Activated CD4-positive, alpha-beta memory T cell treated with anti-CD3 and anti-CD28 coated beads, Interleukin-2, amount 10 ng/mL, durations not matched to agents 7 days and 5 days (primary cell): ENCODE measurements around the gene TRAPPC10. TPM values are rescaled to one million over a fixed set of nuclear protein-coding genes. Genes with fewer than 3 reads are reported as not detected.
"Not testable (repeated sequence)": the region's sequence is repeated elsewhere in the genome, so short reads cannot be mapped to it uniquely, and the experiment has no call there.

Source experiments
- CTCF ChIA-PET: fragments of 350-600 bp; sonication (Branson Sonifier 250); formaldehyde crosslinking; loops from one replicate; lab custom pipeline; 2021; ENCODE audit warnings: antibody characterized with exemption, inconsistent platforms; lab: Charles Lee
- POLR2A ChIA-PET: fragments of 350-600 bp; sonication (Branson Sonifier 250); formaldehyde crosslinking; loops from one replicate; lab custom pipeline; 2021; ENCODE audit warnings: antibody characterized with exemption; lab: Charles Lee
- DNase-seq: peaks from one replicate; pipeline ENCODE4 v3.0.0-alpha.2; 2020
- H3K27ac Mint-ChIP-seq: one replicate; pipeline ENCODE4 v1.8.0; 2021; ENCODE audit warnings: mild to moderate bottlenecking, mixed read lengths
- H3K27me3 Mint-ChIP-seq: one replicate; pipeline ENCODE4 v1.8.0; 2021; ENCODE audit warnings: mixed read lengths
- H3K36me3 Mint-ChIP-seq: one replicate; pipeline ENCODE4 v1.8.0; 2021; ENCODE audit warnings: low read depth, mixed read lengths
- H3K4me1 Mint-ChIP-seq: one replicate; pipeline ENCODE4 v1.8.0; 2021; ENCODE audit warnings: mixed read lengths
- H3K4me3 Mint-ChIP-seq: one replicate; pipeline ENCODE4 v1.8.0; 2021; ENCODE audit warnings: mild to moderate bottlenecking, mixed read lengths
- H3K9me3 Mint-ChIP-seq: one replicate; pipeline ENCODE4 v1.8.0; 2021; ENCODE audit warnings: mixed read lengths
- total RNA-seq, 2 experiments: library from RNA; stranded (reverse); gene quantifications; one replicate each; pipeline ENCODE4 v1.2.3, GENCODE V29; 2021

TRAPPC10 gene
- total RNA-seq, 2 experiments from 2014 or later: 76.0 to 76.5 TPM

GRCh38 chr21:44090325-44090724 is 78.2 kb downstream of the TRAPPC10 start:
- Mint-ChIP-seq H3K27ac (peak overlapping the region; percentile 99), H3K4me3 (peak overlapping the region; percentile 35), H3K9me3 (no peaks in the 10 kb centered on the region), H3K4me1 (peaks cover 62% of the 10 kb centered on the region), H3K27me3 (no peaks in the 10 kb centered on the region), H3K36me3 (peaks cover 78% of the 10 kb centered on the region)
- ChIA-PET POLR2A (no interaction called here), CTCF (no interaction called here)
- no peak for DNase-seq

GRCh38 chr21:44092211-44092610 is 80.1 kb downstream of the TRAPPC10 start:
- Mint-ChIP-seq H3K4me3 (no peak overlapping the region), H3K27ac (peak overlapping the region; percentile 4), H3K36me3 (peaks cover 61% of the 10 kb centered on the region), H3K9me3 (no peaks in the 10 kb centered on the region), H3K4me1 (peaks cover 43% of the 10 kb centered on the region), H3K27me3 (no peaks in the 10 kb centered on the region)
- no peak for DNase-seq
- ChIA-PET POLR2A (interaction anchor here (0.8 to 1.7 kb wide), 3 partner anchors 9 to 80 kb away, joined by 3 to 7 read pairs (median 4); partner anchors contain the start of gene TRAPPC10), CTCF (no interaction called here)

- no peak for DNase-seq
- Mint-ChIP-seq H3K4me1 (peaks cover 28% of the 10 kb centered on the region), H3K27ac (peak overlapping the region; percentile 33), H3K27me3 (no peaks in the 10 kb centered on the region), H3K36me3 (peaks cover 46% of the 10 kb centered on the region), H3K4me3 (no peak overlapping the region), H3K9me3 (no peaks in the 10 kb centered on the region)
- CTCF ChIA-PET: interaction anchor here (1.0 to 1.2 kb wide), 3 partner anchors 9 to 204 kb away, joined by 3 to 5 read pairs (median 3); no protein-coding TSS in a partner anchor
- POLR2A ChIA-PET: interaction anchor here (1.1 kb wide), 1 partner anchor 9 kb away, joined by 6 read pairs; no protein-coding TSS in a partner anchor
Observed at GRCh38 chr21:44093761-44094160, 81.7 kb downstream of the TRAPPC10 start.

- peaks cover 17% of the 10 kb centered on the region for H3K4me1 Mint-ChIP-seq
- H3K27ac Mint-ChIP-seq: no peak overlapping the region
- no peak overlapping the region for H3K4me3 Mint-ChIP-seq
- no peaks in the 10 kb centered on the region for H3K27me3 Mint-ChIP-seq
- POLR2A ChIA-PET: no interaction called here
- peaks cover 35% of the 10 kb centered on the region for H3K36me3 Mint-ChIP-seq
- no peak for DNase-seq
- H3K9me3 Mint-ChIP-seq: no peaks in the 10 kb centered on the region
- CTCF ChIA-PET: interaction anchor here (1.2 kb wide), 1 partner anchor 203 kb away, joined by 5 read pairs; no protein-coding TSS in a partner anchor
Observed at GRCh38 chr21:44094832-44095231, 82.7 kb downstream of the TRAPPC10 start.

- CTCF ChIA-PET, POLR2A ChIA-PET: not testable (repeated sequence)
Observed at GRCh38 chr21:44098507-44098906, 86.4 kb downstream of the TRAPPC10 start.

GRCh38 chr21:44098964-44099363 is 86.9 kb downstream of the TRAPPC10 start:
- H3K27ac Mint-ChIP-seq, H3K27me3 Mint-ChIP-seq, DNase-seq, CTCF ChIA-PET, H3K4me1 Mint-ChIP-seq, POLR2A ChIA-PET, H3K9me3 Mint-ChIP-seq, H3K4me3 Mint-ChIP-seq: not testable (repeated sequence)
- peaks cover 10% of the 10 kb centered on the region for H3K36me3 Mint-ChIP-seq

More at GRCh38 chr21:44098507-44098906, 86.4 kb downstream of the TRAPPC10 start:
- DNase-seq, H3K9me3 Mint-ChIP-seq, H3K27ac Mint-ChIP-seq, H3K4me3 Mint-ChIP-seq, H3K27me3 Mint-ChIP-seq, H3K4me1 Mint-ChIP-seq: not testable (repeated sequence)
- H3K36me3 Mint-ChIP-seq: peaks cover 13% of the 10 kb centered on the region

GRCh38 chr21:44107026-44107501 is 95.0 kb downstream of the TRAPPC10 start, which contains the start of gene PWP2:
TSS of gene PWP2 (plus strand) at chr21:44107399. CDS start at chr21:44107417, 18 bp downstream.
- POLR2A ChIA-PET, H3K27ac Mint-ChIP-seq, H3K4me1 Mint-ChIP-seq, H3K27me3 Mint-ChIP-seq, CTCF ChIA-PET, H3K9me3 Mint-ChIP-seq, H3K36me3 Mint-ChIP-seq: not testable (repeated sequence)
- peak; percentile 50 for DNase-seq
- peak within 1 kb of the TSS; percentile 57 for H3K4me3 Mint-ChIP-seq

- H3K27me3 Mint-ChIP-seq, H3K4me1 Mint-ChIP-seq, H3K9me3 Mint-ChIP-seq, H3K36me3 Mint-ChIP-seq, CTCF ChIA-PET, H3K27ac Mint-ChIP-seq, H3K4me3 Mint-ChIP-seq, DNase-seq, POLR2A ChIA-PET: not testable (repeated sequence)
Observed at GRCh38 chr21:44107589-44107988, 95.5 kb downstream of the TRAPPC10 start.

GRCh38 chr21:44113702-44114371 is 101.7 kb downstream of the TRAPPC10 start:
- CTCF ChIA-PET, H3K4me3 Mint-ChIP-seq, POLR2A ChIA-PET, H3K9me3 Mint-ChIP-seq, H3K36me3 Mint-ChIP-seq, H3K27ac Mint-ChIP-seq, H3K27me3 Mint-ChIP-seq, H3K4me1 Mint-ChIP-seq: not testable (repeated sequence)
- peak; percentile 21 for DNase-seq

- H3K27me3 Mint-ChIP-seq, H3K4me1 Mint-ChIP-seq, H3K27ac Mint-ChIP-seq, POLR2A ChIA-PET, H3K9me3 Mint-ChIP-seq, H3K36me3 Mint-ChIP-seq, H3K4me3 Mint-ChIP-seq, DNase-seq, CTCF ChIA-PET: not testable (repeated sequence)
Observed at GRCh38 chr21:44122131-44122530, 110.0 kb downstream of the TRAPPC10 start.

GRCh38 chr21:44127827-44128226 is 115.7 kb downstream of the TRAPPC10 start:
- H3K27me3 Mint-ChIP-seq, H3K4me1 Mint-ChIP-seq, CTCF ChIA-PET, H3K9me3 Mint-ChIP-seq, DNase-seq, H3K4me3 Mint-ChIP-seq, H3K36me3 Mint-ChIP-seq, H3K27ac Mint-ChIP-seq, POLR2A ChIA-PET: not testable (repeated sequence)

GRCh38 chr21:44133715-44134057 is 121.6 kb downstream of the TRAPPC10 start:
- H3K4me3 Mint-ChIP-seq: peak overlapping the region; percentile 57
- H3K36me3 Mint-ChIP-seq, POLR2A ChIA-PET, H3K27me3 Mint-ChIP-seq, DNase-seq, H3K9me3 Mint-ChIP-seq, CTCF ChIA-PET, H3K4me1 Mint-ChIP-seq, H3K27ac Mint-ChIP-seq: not testable (repeated sequence)

GRCh38 chr21:44134732-44135131 is 122.6 kb downstream of the TRAPPC10 start:
- POLR2A ChIA-PET, H3K36me3 Mint-ChIP-seq, H3K27me3 Mint-ChIP-seq, DNase-seq, H3K9me3 Mint-ChIP-seq, H3K27ac Mint-ChIP-seq, H3K4me3 Mint-ChIP-seq, H3K4me1 Mint-ChIP-seq, CTCF ChIA-PET: not testable (repeated sequence)

- CTCF ChIA-PET, H3K4me1 Mint-ChIP-seq, H3K4me3 Mint-ChIP-seq, H3K9me3 Mint-ChIP-seq, H3K27me3 Mint-ChIP-seq, POLR2A ChIA-PET, H3K27ac Mint-ChIP-seq, H3K36me3 Mint-ChIP-seq: not testable (repeated sequence)
- DNase-seq: peak; percentile 55
Observed at GRCh38 chr21:44138039-44138438, 125.9 kb downstream of the TRAPPC10 start.
